Endothelial cell of umbilical vein (primary cell): ENCODE results near the gene LTF. TPM values are rescaled to one million over a fixed set of nuclear protein-coding genes. Genes with fewer than 3 reads are reported as not detected.

Experiments
- BruUV-seq: library from RNA; stranded (reverse); fragments of 400-500 nt; replicated peaks from 2 replicates; lab custom pipeline; 2021; lab: Mats Ljungman, UMichigan
- CTCF ChIA-PET: fragments of 300-600, 350-600 bp; sonication (Branson Sonifier 250); formaldehyde crosslinking; loops from one replicate; lab custom pipeline; 2021; ENCODE audit warnings: antibody characterized with exemption, inconsistent platforms; lab: Charles Lee
- POLR2A ChIA-PET: fragments of 300-600, 350-600 bp; sonication (Branson Sonifier 250); formaldehyde crosslinking; loops from one replicate; lab custom pipeline; 2021; ENCODE audit warnings: antibody characterized with exemption, inconsistent platforms; lab: Charles Lee
- DNase-seq: peaks from one replicate; pipeline ENCODE4 v3.0.0-alpha.2; 2011; ENCODE audit warnings: low read depth, low spot score
- FAIRE-seq: peaks from 2 replicates; lab custom pipeline; 2011; peaks lifted over from hg19 to GRCh38; lab: Jason Lieb, UNC
- H2AFZ ChIP-seq: 2 replicates; pipeline ENCODE4 v1.6.0; 2012; ENCODE audit warnings: low read depth, low read length, control low read depth, inconsistent platforms
- H3K27ac ChIP-seq: 2 replicates; pipeline ENCODE4 v1.5.1; 2011; ENCODE audit warnings: low read depth, mild to moderate bottlenecking, control low read depth, low read length, moderate library complexity; ENCODE audit not compliant: insufficient read depth
- H3K27me3 ChIP-seq, 2 experiments: 2 replicates each; pipeline versions ENCODE4 v1.6.0 to v1.6.1; 2011; ENCODE audit warnings: low read length in 2 of 2, mixed read lengths in 1 of 2; ENCODE audit not compliant: control insufficient read depth in 2 of 2, insufficient read depth in 2 of 2
- H3K36me3 ChIP-seq, 2 experiments: 2 replicates in 1 of 2; 3 replicates in 1 of 2; pipeline ENCODE4 v1.5.1; 2011; ENCODE audit warnings: low read length in 2 of 2, mild to moderate bottlenecking in 1 of 2, moderate library complexity in 1 of 2; ENCODE audit not compliant: control insufficient read depth in 2 of 2, insufficient read depth in 2 of 2; ENCODE audit errors: extremely low read depth in 1 of 2
- H3K4me1 ChIP-seq: 3 replicates; pipeline ENCODE4 v1.5.1; 2011; ENCODE audit warnings: mild to moderate bottlenecking, low read length; ENCODE audit not compliant: control insufficient read depth, insufficient read depth; ENCODE audit errors: extremely low read depth
- H3K4me2 ChIP-seq: 2 replicates; pipeline ENCODE4 v1.6.1; 2011; ENCODE audit warnings: low read length, control low read depth, mixed read lengths; ENCODE audit not compliant: insufficient read depth
- H3K4me3 ChIP-seq, 3 experiments: fragments of 200-600 bp in 1 of 3; sonication (generic), shearing (Covaris generic) in 1 of 3; replicated peaks in 1 of 3; 2 replicates each; pipeline ENCODE4 v1.5.1; 2011 to 2016; ENCODE audit warnings: control low read depth in 3 of 3, low read length in 3 of 3, mild to moderate bottlenecking in 2 of 3, inconsistent platforms in 1 of 3, low read depth in 1 of 3, moderate library complexity in 1 of 3; ENCODE audit not compliant: insufficient read depth in 1 of 3
- H3K79me2 ChIP-seq: 2 replicates; pipeline ENCODE4 v1.6.0; 2012; ENCODE audit warnings: low read length, inconsistent platforms; ENCODE audit not compliant: control insufficient read depth, insufficient read depth
- H3K9ac ChIP-seq: replicated peaks from 2 replicates; pipeline ENCODE3; 2011; ENCODE audit warnings: low read length, control low read depth; ENCODE audit not compliant: insufficient read depth; ENCODE audit errors: extremely low read depth
- H3K9me1 ChIP-seq: replicated peaks from 3 replicates; pipeline ENCODE4 v1.6.0; 2011; ENCODE audit warnings: mild to moderate bottlenecking, low read length; ENCODE audit not compliant: control insufficient read depth, insufficient read depth; ENCODE audit errors: extremely low read depth
- H3K9me3 ChIP-seq: replicated peaks from 2 replicates; pipeline ENCODE4 v1.5.1; 2012; ENCODE audit warnings: low read length, inconsistent platforms; ENCODE audit not compliant: control insufficient read depth, insufficient read depth
- H4K20me1 ChIP-seq: replicated peaks from 2 replicates; pipeline ENCODE3; 2011; ENCODE audit warnings: mild to moderate bottlenecking, low read length; ENCODE audit not compliant: control insufficient read depth, insufficient read depth; ENCODE audit errors: extremely low read depth
- EZH2 ChIP-seq: IDR thresholded peaks from 2 replicates; pipeline ENCODE4 v1.6.1; 2012; ENCODE audit warnings: borderline replicate concordance, low read depth, mild to moderate bottlenecking, moderate library complexity, low read length, inconsistent platforms; ENCODE audit not compliant: severe bottlenecking
- FOS ChIP-seq: IDR thresholded peaks from 2 replicates; pipeline ENCODE4 v1.6.1; 2011; ENCODE audit warnings: mild to moderate bottlenecking, low read length, moderate library complexity, borderline replicate concordance; ENCODE audit not compliant: insufficient read depth
- GATA2 ChIP-seq: IDR thresholded peaks from 2 replicates; pipeline ENCODE4 v1.7.0; 2011; ENCODE audit warnings: low read depth, mild to moderate bottlenecking, moderate library complexity, mixed read lengths, low read length; ENCODE audit not compliant: insufficient read length, insufficient read depth
- JUN ChIP-seq: IDR thresholded peaks from 2 replicates; pipeline ENCODE4 v1.6.1; 2011; ENCODE audit warnings: borderline replicate concordance, low read depth; ENCODE audit not compliant: insufficient read length, insufficient read depth
- MYC ChIP-seq: IDR thresholded peaks from one replicate; pipeline ENCODE4 v1.6.1; 2011; ENCODE audit warnings: mild to moderate bottlenecking, low read depth, low read length
- POLR2A ChIP-seq: IDR thresholded peaks from 2 replicates; pipeline ENCODE4 v1.6.1; 2012; ENCODE audit warnings: low read depth, mild to moderate bottlenecking, control low read depth, low read length
- POLR2AphosphoS5 ChIP-seq: IDR thresholded peaks from 2 replicates; pipeline ENCODE4 v1.6.1; 2012; ENCODE audit warnings: low read depth, mild to moderate bottlenecking, control low read depth, low read length, moderate library complexity; ENCODE audit not compliant: insufficient read depth
- dilution Hi-C: fragments of 300-500 bp; cut with MboI; formaldehyde crosslinking; loops from one replicate; pipeline ENCODE4 v1.15.0; 2019; ENCODE audit warnings: low sequenced_read_pairs; ENCODE audit not compliant: extremely low pct_ligation_motif_present
- intact Hi-C: fragments of 100-400 bp; cut with micrococcal nuclease; formaldehyde crosslinking; loops from one replicate; pipeline ENCODE4 v1.10.0; 2022
- polyA plus RNA-seq, 4 experiments: library from polyadenylated mRNA; depleted of rRNA in 3 of 4; stranded (reverse) in 3 of 4; unstranded in 1 of 4; fragments of >200 nt; gene quantifications; 2 replicates each; pipeline versions ENCODE4 v1.2.1 to v1.2.3, GENCODE V29; 2011 to 2012; ENCODE audit warnings: missing spikeins in 1 of 4
- total RNA-seq: library from RNA; stranded (reverse); gene quantifications from 2 replicates; pipeline ENCODE4 v1.2.3, GENCODE V29; 2021
- TF ChIP-seq, protein P1 (sequence below): IDR thresholded peaks from 2 replicates; pipeline ENCODE4 v1.6.1; 2011; ENCODE audit not compliant: insufficient read depth, insufficient read length
- TF ChIP-seq, protein P2 (sequence below), 2 donors: IDR thresholded peaks; 1 replicate in 1 of 2; 2 replicates in 1 of 2; pipeline ENCODE4 v1.5.1; 2011; ENCODE audit warnings: low read length in 2 of 2, mild to moderate bottlenecking in 2 of 2, moderate library complexity in 2 of 2, control low read depth in 1 of 2, inconsistent platforms in 1 of 2, low read depth in 1 of 2; ENCODE audit not compliant: insufficient read depth in 1 of 2; ENCODE audit errors: extremely low read depth in 1 of 2

The LTF gene
- total and polyA plus RNA-seq, 2 donors (not counting 3 experiments of a cell fraction or from before 2014, with no cell fraction given), result not detected

DNA sequence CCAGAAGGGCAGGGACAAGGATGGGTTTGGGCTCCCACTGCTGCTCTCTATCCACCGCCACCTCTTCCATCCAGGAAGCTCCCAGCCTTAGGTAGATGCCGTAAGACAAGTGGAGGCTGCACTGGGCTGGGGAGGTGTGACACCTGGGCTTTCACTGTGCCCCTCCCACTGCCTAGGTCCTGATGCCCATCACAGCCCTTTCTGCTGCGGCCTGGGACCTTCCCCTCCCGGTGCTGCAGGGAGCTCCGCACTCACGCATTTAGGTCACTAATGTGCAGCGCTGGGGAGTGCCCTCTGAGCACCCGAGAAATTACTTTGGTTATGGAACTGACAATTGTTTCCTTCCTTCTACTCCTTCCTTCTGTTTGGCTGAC, 850 bp downstream of the LTF start:
- no peak overlapping the region for H3K27ac ChIP-seq
- no peak overlapping the region for H3K4me3 ChIP-seq
- H3K4me2 ChIP-seq, result no peak overlapping the region
- no peaks in the 10 kb centered on the region for H3K79me2 ChIP-seq
- H3K9me3 ChIP-seq, result no peaks in the 10 kb centered on the region
- H3K4me1 ChIP-seq, result no peaks in the 10 kb centered on the region
- no peaks in the 10 kb centered on the region for H3K27me3 ChIP-seq
- H3K36me3 ChIP-seq, result no peaks in the 10 kb centered on the region
- H2AFZ ChIP-seq, result no peak overlapping the region
- H3K9me1 ChIP-seq, result no peaks in the 10 kb centered on the region
- TF ChIP-seq, protein P1, sequence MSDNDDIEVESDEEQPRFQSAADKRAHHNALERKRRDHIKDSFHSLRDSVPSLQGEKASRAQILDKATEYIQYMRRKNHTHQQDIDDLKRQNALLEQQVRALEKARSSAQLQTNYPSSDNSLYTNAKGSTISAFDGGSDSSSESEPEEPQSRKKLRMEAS, result no peak
- no peak for TF ChIP-seq JUN
- no peak for TF ChIP-seq MYC
- TF ChIP-seq POLR2AphosphoS5, result no peak
- no peak overlapping the region for H3K9ac ChIP-seq
- dilution Hi-C loops, result no loop called here
- no peaks in the 10 kb centered on the region for H4K20me1 ChIP-seq
- no peak for FAIRE-seq
- CTCF ChIA-PET, result interaction anchor here (1.0 to 3.3 kb wide), 4 partner anchors 11 to 25 kb away, joined by 3 to 28 read pairs (median 4); no protein-coding TSS in a partner anchor
- intact Hi-C loops, result no loop called here
- DNase-seq, result no peak
- BruUV-seq, result no TSS peak
- POLR2A ChIA-PET, result no interaction called here

GRCh38 chr3:46463120-46463867, 1.4 kb downstream of the LTF start:
- Histone ChIP-seq H3K4me3 (no peak overlapping the region), H2AFZ (no peak overlapping the region), H3K9ac (no peak overlapping the region), H3K4me2 (no peak overlapping the region), H4K20me1 (no peaks in the 10 kb centered on the region), H3K79me2 (no peaks in the 10 kb centered on the region), H3K27ac (no peak overlapping the region), H3K9me3 (no peaks in the 10 kb centered on the region), H3K4me1 (no peaks in the 10 kb centered on the region), H3K9me1 (no peaks in the 10 kb centered on the region), H3K27me3 (no peaks in the 10 kb centered on the region), H3K36me3 (no peaks in the 10 kb centered on the region)
- FAIRE-seq, result no peak
- intact Hi-C loops (no loop called here), dilution Hi-C loops (no loop called here)
- POLR2A ChIA-PET, result no interaction called here
- no peak for DNase-seq
- CTCF ChIA-PET, result interaction anchor here (0.9 to 3.3 kb wide), 13 partner anchors 11 to 187 kb away, joined by 3 to 34 read pairs (median 4); no protein-coding TSS in a partner anchor
- no TSS peak for BruUV-seq
- TF ChIP-seq EZH2, result no peak
- TF ChIP-seq, protein P1, result no peak
- TF ChIP-seq POLR2AphosphoS5, result no peak
- TF ChIP-seq POLR2A, result no peak
- no peak for TF ChIP-seq MYC
- no peak for TF ChIP-seq FOS
- TF ChIP-seq JUN, result no peak
- no peak for TF ChIP-seq GATA2
- TF ChIP-seq, protein P2, sequence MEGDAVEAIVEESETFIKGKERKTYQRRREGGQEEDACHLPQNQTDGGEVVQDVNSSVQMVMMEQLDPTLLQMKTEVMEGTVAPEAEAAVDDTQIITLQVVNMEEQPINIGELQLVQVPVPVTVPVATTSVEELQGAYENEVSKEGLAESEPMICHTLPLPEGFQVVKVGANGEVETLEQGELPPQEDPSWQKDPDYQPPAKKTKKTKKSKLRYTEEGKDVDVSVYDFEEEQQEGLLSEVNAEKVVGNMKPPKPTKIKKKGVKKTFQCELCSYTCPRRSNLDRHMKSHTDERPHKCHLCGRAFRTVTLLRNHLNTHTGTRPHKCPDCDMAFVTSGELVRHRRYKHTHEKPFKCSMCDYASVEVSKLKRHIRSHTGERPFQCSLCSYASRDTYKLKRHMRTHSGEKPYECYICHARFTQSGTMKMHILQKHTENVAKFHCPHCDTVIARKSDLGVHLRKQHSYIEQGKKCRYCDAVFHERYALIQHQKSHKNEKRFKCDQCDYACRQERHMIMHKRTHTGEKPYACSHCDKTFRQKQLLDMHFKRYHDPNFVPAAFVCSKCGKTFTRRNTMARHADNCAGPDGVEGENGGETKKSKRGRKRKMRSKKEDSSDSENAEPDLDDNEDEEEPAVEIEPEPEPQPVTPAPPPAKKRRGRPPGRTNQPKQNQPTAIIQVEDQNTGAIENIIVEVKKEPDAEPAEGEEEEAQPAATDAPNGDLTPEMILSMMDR (IDR thresholded peaks at IDR 0.05; ENCODE audit: extremely low read depth in 1 of 2, insufficient read depth in 1 of 2, low read depth in 1 of 2, low read length in 2 of 2), result no peak
